ENCODE measurements around the gene AQP3. TPM values are rescaled to one million over a fixed set of nuclear protein-coding genes. Genes with fewer than 3 reads are reported as not detected.
A peak's percentile ranks its signal among the peaks of the same experiment; 100 is the strongest.

AQP3 gene
- total RNA-seq, 1 donor from 2014 or later: 1.1 TPM

- no peaks in the 10 kb centered on the region for H3K36me3 Mint-ChIP-seq (ENCODE audit: low read depth)
- no peak for TF ChIP-seq CTCF (conservative IDR thresholded peaks at IDR 0.05)
- no peaks in the 10 kb centered on the region for H3K27me3 Mint-ChIP-seq (ENCODE audit: low read depth)
- H3K9me3 Mint-ChIP-seq: no peaks in the 10 kb centered on the region
- H3K4me3 Mint-ChIP-seq: no peak overlapping the region
- no peak for DNase-seq (ENCODE audit: low read depth, low spot score)
- H3K4me1 Mint-ChIP-seq: peaks cover 6% of the 10 kb centered on the region
- H3K27ac Mint-ChIP-seq (ENCODE audit: unreplicated experiment): no peak overlapping the region
Observed at GRCh38 chr9:33453999-33454660, 6.7 kb upstream of the AQP3 start.

- TF ChIP-seq CTCF (conservative IDR thresholded peaks at IDR 0.05): no peak
- Mint-ChIP-seq H3K9me3 (no peaks in the 10 kb centered on the region), H3K27me3 (ENCODE audit: low read depth) (no peaks in the 10 kb centered on the region), H3K27ac (ENCODE audit: unreplicated experiment) (no peak overlapping the region), H3K4me1 (peaks cover 6% of the 10 kb centered on the region), H3K4me3 (no peak overlapping the region), H3K36me3 (ENCODE audit: low read depth) (no peaks in the 10 kb centered on the region)
- DNase-seq (ENCODE audit: low read depth, low spot score): no peak
Observed at GRCh38 chr9:33453286-33453860, 6.0 kb upstream of the AQP3 start.

- Mint-ChIP-seq H3K36me3 (ENCODE audit: low read depth) (no peaks in the 10 kb centered on the region), H3K4me3 (peak overlapping the region; percentile 52), H3K27ac (ENCODE audit: unreplicated experiment) (peak overlapping the region; percentile 78), H3K27me3 (ENCODE audit: low read depth) (peaks cover under 1% of the 10 kb centered on the region), H3K4me1 (peaks cover 7% of the 10 kb centered on the region), H3K9me3 (no peaks in the 10 kb centered on the region)
- TF ChIP-seq CTCF (conservative IDR thresholded peaks at IDR 0.05): peak; percentile 75
- DNase-seq (ENCODE audit: low read depth, low spot score): peak; percentile 79
Observed at GRCh38 chr9:33452828-33453271, 5.5 kb upstream of the AQP3 start.

GRCh38 chr9:33450621-33451146, 3.3 kb upstream of the AQP3 start:
- peaks cover 21% of the 10 kb centered on the region for H3K4me1 Mint-ChIP-seq
- no peaks in the 10 kb centered on the region for H3K36me3 Mint-ChIP-seq (ENCODE audit: low read depth)
- no peaks in the 10 kb centered on the region for H3K9me3 Mint-ChIP-seq
- no peak for DNase-seq (ENCODE audit: low read depth, low spot score)
- peaks cover 13% of the 10 kb centered on the region for H3K27me3 Mint-ChIP-seq (ENCODE audit: low read depth)
- TF ChIP-seq CTCF (conservative IDR thresholded peaks at IDR 0.05): no peak
- H3K27ac Mint-ChIP-seq (ENCODE audit: unreplicated experiment): no peak overlapping the region
- no peak overlapping the region for H3K4me3 Mint-ChIP-seq

- DNase-seq (ENCODE audit: low read depth, low spot score): no peak
- Mint-ChIP-seq H3K9me3 (no peaks in the 10 kb centered on the region), H3K27ac (ENCODE audit: unreplicated experiment) (no peak overlapping the region), H3K4me1 (peaks cover 21% of the 10 kb centered on the region), H3K27me3 (ENCODE audit: low read depth) (peaks cover 13% of the 10 kb centered on the region), H3K4me3 (peak overlapping the region; percentile 51), H3K36me3 (ENCODE audit: low read depth) (no peaks in the 10 kb centered on the region)
- TF ChIP-seq CTCF (conservative IDR thresholded peaks at IDR 0.05): no peak
Observed at GRCh38 chr9:33449715-33450114, 2.3 kb upstream of the AQP3 start.
